ENCODE measurements around the gene FZD1. TPM values are rescaled to one million over a fixed set of nuclear protein-coding genes. Genes with fewer than 3 reads are reported as not detected.

The FZD1 gene
- total RNA-seq, 1 experiment from 2014 or later = 3.7 TPM

DNA sequence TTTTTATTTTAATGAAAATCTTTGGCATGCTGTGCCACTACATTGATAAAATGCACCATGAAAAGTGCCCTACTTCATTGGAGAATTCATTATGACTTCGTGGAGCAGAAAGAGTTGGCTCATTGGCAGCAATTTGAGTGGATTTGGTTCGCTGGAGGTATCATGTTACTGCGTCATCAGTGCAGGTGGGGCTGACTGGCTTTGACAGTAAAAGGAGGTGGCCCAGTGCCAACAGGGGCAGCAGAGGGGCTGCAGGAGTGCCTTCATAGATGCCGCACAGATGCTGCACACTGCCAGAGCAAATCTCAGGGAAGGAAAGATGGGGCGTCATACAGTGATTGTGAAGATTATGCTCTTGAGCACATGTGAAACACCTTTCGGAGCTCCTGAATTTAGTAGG is 22.2 kb downstream of the FZD1 start:
- peaks cover 15% of the 10 kb centered on the region; the same call in 1 of the 2 replicates for H3K27me3 ChIP-seq (ENCODE audit: insufficient read depth, low read length)
- TF ChIP-seq POLR2AphosphoS5 (IDR thresholded peaks at IDR 0.05; ENCODE audit: low read depth, low read length) (no peak), RAD21 (IDR thresholded peaks at IDR 0.05; ENCODE audit: low read depth) (no peak), CEBPB (IDR thresholded peaks at IDR 0.05; ENCODE audit: low read depth) (no peak)
- H3K4me2 ChIP-seq (ENCODE audit: low read length) = no peak overlapping the region
- H3K9me2 ChIP-seq (ENCODE audit: insufficient read depth) = no peaks in the 10 kb centered on the region
- no peaks in the 10 kb centered on the region for H3K36me3 ChIP-seq (ENCODE audit: control insufficient read depth in 1 of 2, insufficient read depth in 2 of 2, low read length in 2 of 2)
- no peak overlapping the region for H3K4me3 ChIP-seq (replicated peaks in 1 of 2; ENCODE audit: low read depth in 1 of 2, low read length in 2 of 2)
- H2AFZ ChIP-seq (ENCODE audit: low read depth, low read length, poor library complexity, severe bottlenecking) = no peak overlapping the region
- no peaks in the 10 kb centered on the region for H4K20me1 ChIP-seq (ENCODE audit: insufficient read depth)
- ChIA-PET CTCF (no interaction called here), RAD21 (ENCODE audit: low non-redundant PET in 1 of 2, low total read pairs in 2 of 2, uncharacterized antibody in 2 of 2, unreplicated experiment in 2 of 2) (no interaction called here), POLR2A (no interaction called here)
- BruUV-seq (replicated peaks) = no TSS peak
- H3K9ac ChIP-seq (ENCODE audit: low read length) = no peak overlapping the region
- H3K27ac ChIP-seq (ENCODE audit: low read depth, low read length) = no peak overlapping the region
- DNase-seq (ENCODE audit: low read depth, low spot score) (no peak), ATAC-seq (no peak)
- H3K4me1 ChIP-seq (ENCODE audit: control insufficient read depth in 1 of 2, insufficient read depth in 2 of 2, low read length in 2 of 2) = no peaks in the 10 kb centered on the region
- intact Hi-C loops (cut with micrococcal nuclease) = loop anchor here (5.0 to 10.0 kb wide), 2 partner anchors 351 to 498 kb away; no protein-coding TSS in a partner anchor
- H3K79me2 ChIP-seq (ENCODE audit: insufficient read depth, low read length) = no peaks in the 10 kb centered on the region
- H3K9me3 ChIP-seq (ENCODE audit: control insufficient read depth in 1 of 2, insufficient read depth in 1 of 2, low read depth in 1 of 2, low read length in 2 of 2) = no peaks in the 10 kb centered on the region

DNA sequence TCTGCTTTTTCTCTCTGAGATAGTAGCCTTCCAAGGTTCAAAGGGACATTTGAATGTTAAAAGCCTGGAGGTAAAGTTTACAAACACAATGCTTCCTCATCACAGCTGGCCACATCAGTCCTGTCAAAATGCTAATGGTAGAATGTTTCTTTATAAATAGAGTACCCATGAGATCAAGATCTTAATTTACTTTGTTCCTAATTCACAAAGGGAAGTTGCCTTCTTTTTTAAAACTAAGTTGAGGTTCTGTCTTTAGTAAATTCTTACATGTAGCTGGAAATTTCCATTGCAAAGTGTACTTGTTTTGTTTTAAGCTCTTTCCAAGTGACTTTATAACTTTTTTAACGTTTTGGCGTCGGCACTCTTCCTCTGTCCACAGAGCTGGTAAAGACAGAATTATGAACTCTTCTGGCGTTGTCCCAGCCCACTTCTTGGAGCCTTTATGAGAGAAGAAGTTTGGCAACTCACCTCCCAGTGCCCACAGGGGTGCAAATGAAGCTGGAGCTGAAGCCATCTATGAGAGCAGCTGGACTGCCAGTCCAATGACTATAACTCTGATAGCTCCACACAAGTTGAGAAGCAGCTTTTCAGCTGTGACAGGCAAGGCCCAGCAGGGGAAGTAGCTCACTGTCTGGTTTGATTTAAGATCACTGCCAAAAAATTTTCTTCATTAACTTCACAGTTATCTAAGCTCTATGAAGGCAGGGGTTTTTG is 23.3 kb downstream of the FZD1 start:
- Histone ChIP-seq H3K27ac (ENCODE audit: low read depth, low read length) (no peak overlapping the region), H3K4me1 (ENCODE audit: control insufficient read depth in 1 of 2, insufficient read depth in 2 of 2, low read length in 2 of 2) (no peaks in the 10 kb centered on the region), H3K9me3 (ENCODE audit: control insufficient read depth in 1 of 2, insufficient read depth in 1 of 2, low read depth in 1 of 2, low read length in 2 of 2) (no peaks in the 10 kb centered on the region), H3K4me3 (replicated peaks in 1 of 2; ENCODE audit: low read depth in 1 of 2, low read length in 2 of 2) (no peak overlapping the region), H3K9ac (ENCODE audit: low read length) (no peak overlapping the region), H3K36me3 (ENCODE audit: control insufficient read depth in 1 of 2, insufficient read depth in 2 of 2, low read length in 2 of 2) (no peaks in the 10 kb centered on the region), H2AFZ (ENCODE audit: low read depth, low read length, poor library complexity, severe bottlenecking) (no peak overlapping the region), H4K20me1 (ENCODE audit: insufficient read depth) (no peaks in the 10 kb centered on the region), H3K9me2 (ENCODE audit: insufficient read depth) (no peaks in the 10 kb centered on the region), H3K79me2 (ENCODE audit: insufficient read depth, low read length) (no peaks in the 10 kb centered on the region), H3K27me3 (ENCODE audit: insufficient read depth, low read length) (peaks cover 13% of the 10 kb centered on the region; the same call in 1 of the 2 replicates), H3K4me2 (ENCODE audit: low read length) (no peak overlapping the region)
- POLR2A ChIA-PET = no interaction called here
- CTCF ChIA-PET = interaction anchor here (0.7 to 2.1 kb wide), 9 partner anchors 9 to 499 kb away, joined by 3 to 6 read pairs (median 4); no protein-coding TSS in a partner anchor
- RAD21 ChIA-PET (ENCODE audit: low non-redundant PET in 1 of 2, low total read pairs in 2 of 2, uncharacterized antibody in 2 of 2, unreplicated experiment in 2 of 2) = interaction anchor here in 1 of 2 experiments (0.8 kb wide), 1 partner anchor 497 kb away, joined by 3 read pairs; no protein-coding TSS in a partner anchor
- intact Hi-C loops (cut with micrococcal nuclease) = loop anchor here (5.0 to 10.0 kb wide), 2 partner anchors 350 to 497 kb away; no protein-coding TSS in a partner anchor
- BruUV-seq (replicated peaks) = no TSS peak
- TF ChIP-seq REST (IDR thresholded peaks at IDR 0.05; ENCODE audit: low read depth) = no peak
- TF ChIP-seq, protein P1, sequence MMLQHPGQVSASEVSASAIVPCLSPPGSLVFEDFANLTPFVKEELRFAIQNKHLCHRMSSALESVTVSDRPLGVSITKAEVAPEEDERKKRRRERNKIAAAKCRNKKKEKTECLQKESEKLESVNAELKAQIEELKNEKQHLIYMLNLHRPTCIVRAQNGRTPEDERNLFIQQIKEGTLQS (IDR thresholded peaks at IDR 0.05) = no peak
- no peak for TF ChIP-seq SRF (IDR thresholded peaks at IDR 0.05; ENCODE audit: low read depth)
- TF ChIP-seq POLR2A (IDR thresholded peaks at IDR 0.05; ENCODE audit: borderline replicate concordance, extremely low read depth, insufficient read depth, insufficient read length) = no peak
- TF ChIP-seq EZH2 (IDR thresholded peaks at IDR 0.05) = no peak
- no peak for TF ChIP-seq YY1 (IDR thresholded peaks at IDR 0.05; ENCODE audit: extremely low read depth, insufficient replicate concordance, low read depth, low read length)
- no peak for TF ChIP-seq FOSL1 (IDR thresholded peaks at IDR 0.05; ENCODE audit: low read depth)
- no peak for TF ChIP-seq CEBPB (IDR thresholded peaks at IDR 0.05; ENCODE audit: low read depth)
- TF ChIP-seq ZNF274 (IDR thresholded peaks at IDR 0.05; ENCODE audit: low read depth, low read length) = no peak
- TF ChIP-seq, protein P2, sequence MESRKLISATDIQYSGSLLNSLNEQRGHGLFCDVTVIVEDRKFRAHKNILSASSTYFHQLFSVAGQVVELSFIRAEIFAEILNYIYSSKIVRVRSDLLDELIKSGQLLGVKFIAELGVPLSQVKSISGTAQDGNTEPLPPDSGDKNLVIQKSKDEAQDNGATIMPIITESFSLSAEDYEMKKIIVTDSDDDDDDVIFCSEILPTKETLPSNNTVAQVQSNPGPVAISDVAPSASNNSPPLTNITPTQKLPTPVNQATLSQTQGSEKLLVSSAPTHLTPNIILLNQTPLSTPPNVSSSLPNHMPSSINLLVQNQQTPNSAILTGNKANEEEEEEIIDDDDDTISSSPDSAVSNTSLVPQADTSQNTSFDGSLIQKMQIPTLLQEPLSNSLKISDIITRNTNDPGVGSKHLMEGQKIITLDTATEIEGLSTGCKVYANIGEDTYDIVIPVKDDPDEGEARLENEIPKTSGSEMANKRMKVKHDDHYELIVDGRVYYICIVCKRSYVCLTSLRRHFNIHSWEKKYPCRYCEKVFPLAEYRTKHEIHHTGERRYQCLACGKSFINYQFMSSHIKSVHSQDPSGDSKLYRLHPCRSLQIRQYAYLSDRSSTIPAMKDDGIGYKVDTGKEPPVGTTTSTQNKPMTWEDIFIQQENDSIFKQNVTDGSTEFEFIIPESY (IDR thresholded peaks at IDR 0.05; ENCODE audit: extremely low read depth, insufficient replicate concordance, low read length) = no peak
- TF ChIP-seq MAX (IDR thresholded peaks at IDR 0.05) = no peak
- DNase-seq (ENCODE audit: low read depth, low spot score) (no peak), ATAC-seq (peak; percentile 38; the same call in 1 of the 2 replicates)
